Measurements from ENCODE around the gene CCR6. TPM values are rescaled to one million over a fixed set of nuclear protein-coding genes. Genes with fewer than 3 reads are reported as not detected.
A peak's percentile ranks its signal among the peaks of the same experiment; 100 is the strongest.

The CCR6 gene
- total and polyA plus RNA-seq, 10 of the 15 experiments (the other 5 are each of a cell fraction or from before 2014, with no cell fraction given): 2.2 to 7.6 (median 6.7) TPM

DNA sequence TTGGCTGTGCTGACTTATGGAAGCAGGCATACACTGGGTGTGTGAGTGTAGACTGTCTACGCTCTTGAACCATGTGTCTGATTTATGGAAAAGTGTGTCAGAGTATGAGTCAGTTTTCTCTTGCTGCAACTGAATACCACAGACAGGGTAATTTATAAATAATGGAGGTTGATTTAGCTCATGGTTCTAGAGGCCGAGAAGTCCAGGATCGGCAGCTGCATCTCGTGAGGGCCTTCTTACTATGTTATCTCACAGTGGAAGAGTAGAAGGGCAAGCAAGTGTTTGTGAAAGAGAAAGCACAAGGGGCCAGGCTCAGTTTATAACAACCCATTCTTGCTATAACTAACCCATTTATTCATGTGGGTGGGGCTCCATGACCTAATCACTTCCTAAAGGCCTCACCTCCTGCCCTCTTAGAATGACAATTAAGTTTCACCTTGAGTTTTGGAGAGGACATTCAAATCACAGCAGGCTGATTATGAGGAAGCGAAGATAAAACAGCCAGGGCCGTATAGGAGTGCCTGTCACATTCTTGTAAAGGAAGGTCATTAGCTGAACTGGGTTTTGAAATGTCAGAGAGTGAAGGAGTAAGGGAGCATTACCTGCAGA, 28.1 kb downstream of the CCR6 start (continued):
- peak; percentile 29 to 54; a peak in 3 of 4 replicates for TF ChIP-seq IKZF2 (IDR thresholded peaks at IDR 0.05)
- TF ChIP-seq ZZZ3 (IDR thresholded peaks at IDR 0.05; ENCODE audit: control insufficient read depth, insufficient read length, low read depth): no peak
- no peak for TF ChIP-seq CBX3 (IDR thresholded peaks at IDR 0.05; ENCODE audit: borderline replicate concordance, low read depth)
- no peak for TF ChIP-seq NR2C2 (IDR thresholded peaks at IDR 0.05; ENCODE audit: borderline replicate concordance, control insufficient read depth, insufficient read length, low read depth)
- no peak for TF ChIP-seq HDGF (IDR thresholded peaks at IDR 0.05)

DNA sequence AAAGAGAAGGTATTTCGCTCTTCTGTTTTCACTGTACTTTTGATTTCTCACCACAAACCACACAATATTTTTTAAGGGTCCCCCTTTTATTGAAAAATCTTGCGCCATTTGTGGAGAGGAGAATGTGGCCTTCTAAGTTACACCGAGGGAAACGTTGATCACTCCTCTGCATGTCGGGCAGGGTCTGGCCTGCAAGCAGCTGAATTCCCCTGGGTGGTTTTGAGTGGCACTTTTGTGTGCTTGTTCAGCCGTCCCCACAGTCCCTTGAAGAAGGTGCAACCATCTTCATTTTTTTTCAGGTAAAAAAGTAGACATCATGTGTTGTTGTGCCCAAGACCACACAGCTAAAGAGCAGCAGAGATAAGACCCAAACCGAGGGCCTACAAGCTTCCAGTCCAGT, 28.8 kb downstream of the CCR6 start:
- in situ Hi-C loops (cut with MboI) (no loop called here), intact Hi-C loops (cut with micrococcal nuclease; ENCODE audit: unreplicated experiment) (loop anchor here (1.0 to 10.0 kb wide), 6 partner anchors 20 to 807 kb away; partner anchors contain the start of genes CCR6 and SFT2D1)
- no peaks in the 10 kb centered on the region for H3K79me2 ChIP-seq (ENCODE audit: control insufficient read depth, insufficient read depth, low read length)
- H3K4me2 ChIP-seq (ENCODE audit: control insufficient read depth, insufficient read depth): peak overlapping the region; percentile 82
- ChIA-PET POLR2A (interaction anchor here (1.0 to 3.6 kb wide), 9 partner anchors 14 to 195 kb away, joined by 3 to 22 read pairs (median 4); partner anchors contain the start of genes CCR6, CEP43 and RNASET2), CTCF (interaction anchor here (0.8 to 5.1 kb wide), 12 partner anchors 10 to 364 kb away, joined by 3 to 35 read pairs (median 4); partner anchors contain the start of genes CCR6 and CEP43), SMC1A (ENCODE audit: uncharacterized antibody, unreplicated experiment) (interaction anchor here (0.5 to 3.7 kb wide), 19 partner anchors 9 to 377 kb away, joined by 3 to 36 read pairs (median 4); partner anchors contain the start of gene CCR6), RAD21 (ENCODE audit: unreplicated experiment) (interaction anchor here (0.8 to 3.3 kb wide), 13 partner anchors 10 to 376 kb away, joined by 3 to 22 read pairs (median 6); partner anchors contain the start of genes CCR6, CEP43 and RNASET2)
- no peak for DNase-seq (ENCODE audit: low read depth, low spot score)
- H2AFZ ChIP-seq (ENCODE audit: control insufficient read depth, low read depth, low read length): peak overlapping the region; percentile 9
- H3K27ac ChIP-seq (ENCODE audit: control insufficient read depth, insufficient read depth): peak overlapping the region; percentile 72
- 1% methylated on average over 7 of the region's 7 CpGs for WGBS (ENCODE audit: insufficient coverage, insufficient replicate concordance, low lambda C conversion rate, missing lambda C conversion rate)
- H3K36me3 ChIP-seq (ENCODE audit: control insufficient read depth in 2 of 2, insufficient read depth in 2 of 2, low read length in 1 of 2): no peaks in the 10 kb centered on the region
- peaks cover 30% of the 10 kb centered on the region for H3K4me1 ChIP-seq (ENCODE audit: control insufficient read depth, insufficient read depth, low read length)
- BruUV-seq (replicated peaks): TSS peak; percentile 88
- peak; percentile 14 for ATAC-seq
- no peak for FAIRE-seq
- H3K9ac ChIP-seq (ENCODE audit: control insufficient read depth, insufficient read depth, low read length): peak overlapping the region; percentile 27; the same call in 1 of the 2 replicates
- H3K27me3 ChIP-seq (replicated peaks in 1 of 2; ENCODE audit: control insufficient read depth in 2 of 2, insufficient read depth in 2 of 2, low read length in 1 of 2): no peaks in the 10 kb centered on the region; a peak in 1 of 4 replicates
- H3K4me3 ChIP-seq: peak overlapping the region; percentile 28; the same call in 1 of the 2 replicates
- no peaks in the 10 kb centered on the region for H4K20me1 ChIP-seq (ENCODE audit: control insufficient read depth, insufficient read depth)
- H3K9me3 ChIP-seq (replicated peaks; ENCODE audit: control insufficient read depth, insufficient read depth, low read length): no peaks in the 10 kb centered on the region
- no peak for TF ChIP-seq YBX1 (IDR thresholded peaks at IDR 0.05)
- no peak for TF ChIP-seq FOS (IDR thresholded peaks at IDR 0.05; ENCODE audit: borderline replicate concordance, extremely low read depth, insufficient read length)
- TF ChIP-seq YY1 (IDR thresholded peaks at IDR 0.05; ENCODE audit: low read depth, low read length): no peak
- TF ChIP-seq MAX (IDR thresholded peaks at IDR 0.05; ENCODE audit: low read depth, low read length): no peak
- no peak for TF ChIP-seq JUNB (IDR thresholded peaks at IDR 0.05)
- no peak for TF ChIP-seq NR2C2 (IDR thresholded peaks at IDR 0.05; ENCODE audit: borderline replicate concordance, control insufficient read depth, insufficient read length, low read depth)
- TF ChIP-seq RCOR1 (conservative IDR thresholded peaks at IDR 0.05; ENCODE audit: low read depth, low read length): no peak
- no peak for TF ChIP-seq RAD51 (IDR thresholded peaks at IDR 0.05)
- TF ChIP-seq TCF7 (IDR thresholded peaks at IDR 0.05; ENCODE audit: borderline replicate concordance): no peak
- no peak for TF ChIP-seq CBFB (IDR thresholded peaks at IDR 0.05; ENCODE audit: low read depth)
- no peak; the same call in 1 of the 2 replicates for TF ChIP-seq RUNX3 (IDR thresholded peaks at IDR 0.05; ENCODE audit: low read length)
- TF ChIP-seq, protein P1, sequence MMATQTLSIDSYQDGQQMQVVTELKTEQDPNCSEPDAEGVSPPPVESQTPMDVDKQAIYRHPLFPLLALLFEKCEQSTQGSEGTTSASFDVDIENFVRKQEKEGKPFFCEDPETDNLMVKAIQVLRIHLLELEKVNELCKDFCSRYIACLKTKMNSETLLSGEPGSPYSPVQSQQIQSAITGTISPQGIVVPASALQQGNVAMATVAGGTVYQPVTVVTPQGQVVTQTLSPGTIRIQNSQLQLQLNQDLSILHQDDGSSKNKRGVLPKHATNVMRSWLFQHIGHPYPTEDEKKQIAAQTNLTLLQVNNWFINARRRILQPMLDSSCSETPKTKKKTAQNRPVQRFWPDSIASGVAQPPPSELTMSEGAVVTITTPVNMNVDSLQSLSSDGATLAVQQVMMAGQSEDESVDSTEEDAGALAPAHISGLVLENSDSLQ (IDR thresholded peaks at IDR 0.05): peak; percentile 88
- TF ChIP-seq IKZF1 (conservative IDR thresholded peaks at IDR 0.05): no peak
- TF ChIP-seq SP1 (IDR thresholded peaks at IDR 0.05; ENCODE audit: low read depth, low read length): no peak
- TF ChIP-seq EGR1 (IDR thresholded peaks at IDR 0.05; ENCODE audit: borderline replicate concordance in 1 of 2, low read depth in 2 of 2, low read length in 2 of 2): no peak
- peak; percentile 79 for TF ChIP-seq MEF2B (IDR thresholded peaks at IDR 0.05; ENCODE audit: partially characterized antibody, poor library complexity, severe bottlenecking)
- TF ChIP-seq PML (IDR thresholded peaks at IDR 0.05; ENCODE audit: low read length): no peak
- TF ChIP-seq, protein P2, sequence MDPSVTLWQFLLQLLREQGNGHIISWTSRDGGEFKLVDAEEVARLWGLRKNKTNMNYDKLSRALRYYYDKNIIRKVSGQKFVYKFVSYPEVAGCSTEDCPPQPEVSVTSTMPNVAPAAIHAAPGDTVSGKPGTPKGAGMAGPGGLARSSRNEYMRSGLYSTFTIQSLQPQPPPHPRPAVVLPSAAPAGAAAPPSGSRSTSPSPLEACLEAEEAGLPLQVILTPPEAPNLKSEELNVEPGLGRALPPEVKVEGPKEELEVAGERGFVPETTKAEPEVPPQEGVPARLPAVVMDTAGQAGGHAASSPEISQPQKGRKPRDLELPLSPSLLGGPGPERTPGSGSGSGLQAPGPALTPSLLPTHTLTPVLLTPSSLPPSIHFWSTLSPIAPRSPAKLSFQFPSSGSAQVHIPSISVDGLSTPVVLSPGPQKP (IDR thresholded peaks at IDR 0.05; ENCODE audit: low read depth, low read length): no peak
- no peak for TF ChIP-seq RB1 (IDR thresholded peaks at IDR 0.05; ENCODE audit: borderline replicate concordance)

All from GM12878 (cell line).